IPS-NIHi11 (cell line): ENCODE data around the gene CDC27.
"Not testable (repeated sequence)": the region's sequence is repeated elsewhere in the genome, so short reads cannot be mapped to it uniquely, and the experiment has no call there.

ENCODE experiments used
- DNase-seq: peaks from one replicate; pipeline ENCODE4 v3.0.0; 2012; ENCODE audit warnings: mixed read lengths, low spot score

Gene CDC27

DNA sequence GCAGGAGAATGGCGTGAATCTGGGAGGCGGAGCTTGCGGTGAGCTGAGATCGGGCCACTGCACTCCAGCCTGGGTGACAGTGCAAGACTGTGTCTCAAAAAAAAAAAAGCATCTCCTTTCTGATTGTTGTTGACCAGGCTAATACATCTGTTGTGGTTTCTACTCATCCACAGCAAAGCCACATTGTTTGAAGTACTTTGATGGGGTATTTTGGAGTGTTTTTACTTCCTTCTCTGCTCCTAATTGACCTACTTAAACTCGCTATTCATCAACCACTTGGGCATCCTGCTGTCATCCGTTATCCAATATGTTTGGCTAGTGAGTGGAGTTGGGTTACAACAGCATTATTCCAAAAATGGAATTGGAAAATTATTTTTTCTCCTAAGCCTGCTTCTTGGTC, 3.5 kb upstream of the CDC27 start:
- no peak for DNase-seq

DNA sequence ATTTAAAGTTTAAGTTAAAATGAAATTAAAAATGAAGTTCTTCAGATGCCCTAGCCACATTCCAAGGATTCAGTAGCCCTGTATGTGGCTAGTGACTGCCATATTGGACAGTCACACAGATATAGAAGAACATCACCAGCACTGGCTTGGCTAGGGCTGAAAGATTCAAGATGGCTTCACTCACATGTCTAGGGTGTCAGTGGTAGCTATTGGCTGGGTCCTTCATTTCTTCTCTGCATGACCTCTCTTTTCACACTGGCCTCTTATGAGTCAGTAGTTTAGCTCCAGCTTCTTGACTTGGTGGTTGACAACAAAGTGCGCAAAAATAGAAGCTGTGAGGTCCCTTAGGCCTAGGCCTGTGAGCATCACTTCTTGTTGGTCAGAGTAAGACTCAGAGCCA, 1.7 kb upstream of the CDC27 start:
- no peak for DNase-seq

DNA sequence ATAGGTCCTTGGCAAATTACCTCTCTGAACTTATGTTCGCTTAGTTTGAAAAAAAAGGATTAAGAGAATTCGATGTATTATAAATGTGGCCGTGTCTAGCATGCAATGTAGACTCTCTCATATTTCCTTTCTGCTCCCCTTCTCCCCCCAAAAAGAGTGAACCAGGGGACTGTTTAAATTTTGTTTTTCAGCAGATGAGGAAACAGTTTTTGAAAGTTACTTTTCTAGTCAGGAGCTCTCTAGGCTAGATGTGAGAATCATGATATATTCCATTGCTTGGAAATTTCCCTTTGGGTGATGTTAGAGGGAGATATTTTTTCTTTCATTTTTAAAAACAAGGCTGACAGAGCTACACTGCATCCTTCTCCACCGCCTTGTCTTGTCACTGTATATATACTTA, 1.1 kb upstream of the CDC27 start:
- DNase-seq: no peak

DNA sequence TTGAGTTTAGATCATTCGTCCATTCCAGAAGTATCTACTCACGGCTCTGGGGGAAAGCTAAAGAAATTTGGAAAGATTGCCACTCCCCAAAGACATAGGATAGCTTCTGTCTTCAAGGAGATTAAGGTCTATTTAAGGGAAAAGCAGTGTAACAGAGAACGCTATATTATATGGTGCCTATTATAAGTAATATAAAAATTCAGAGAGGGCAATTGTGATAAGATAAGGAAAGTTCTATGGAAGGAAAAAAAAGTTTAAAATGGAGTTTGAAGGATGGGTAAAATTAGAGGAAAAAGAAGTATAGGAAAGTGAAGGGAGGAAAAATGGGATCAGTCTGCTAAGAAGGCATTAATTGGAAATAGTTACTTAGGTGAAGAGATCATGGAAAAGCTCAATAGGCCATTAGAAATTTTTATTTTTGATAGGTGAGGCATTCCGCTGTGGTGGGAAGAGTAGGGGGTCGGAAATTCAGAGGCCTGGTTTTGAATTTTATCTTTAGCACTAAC, 690 bp upstream of the CDC27 start:
- DNase-seq: no peak

- peak; percentile 9 for DNase-seq
Observed at GRCh38 chr17:47188271-47188875, 722 bp downstream of the CDC27 start.

DNA sequence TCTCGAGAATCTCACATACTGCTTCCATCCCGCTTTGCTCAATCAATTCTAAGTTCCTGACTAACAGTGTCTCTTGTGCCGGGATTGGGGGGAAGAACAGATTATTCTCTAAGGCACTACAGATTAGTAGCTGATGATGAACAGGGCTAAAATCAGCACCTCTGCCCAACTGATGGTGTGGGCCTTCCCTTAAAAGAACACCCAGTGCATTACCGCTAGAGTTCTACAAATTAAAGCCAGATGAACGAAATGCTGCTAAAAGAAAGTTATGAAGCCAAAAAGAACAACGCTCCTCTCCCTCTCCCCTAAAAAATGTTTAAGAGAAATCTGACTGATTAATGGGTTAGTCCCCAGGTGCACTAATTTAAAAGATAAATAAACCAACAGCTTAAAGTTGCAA, 4.4 kb downstream of the CDC27 start:
- DNase-seq: no peak

GRCh38 chr17:47180988-47181387, 8.1 kb downstream of the CDC27 start:
- DNase-seq: not testable (repeated sequence)

DNA sequence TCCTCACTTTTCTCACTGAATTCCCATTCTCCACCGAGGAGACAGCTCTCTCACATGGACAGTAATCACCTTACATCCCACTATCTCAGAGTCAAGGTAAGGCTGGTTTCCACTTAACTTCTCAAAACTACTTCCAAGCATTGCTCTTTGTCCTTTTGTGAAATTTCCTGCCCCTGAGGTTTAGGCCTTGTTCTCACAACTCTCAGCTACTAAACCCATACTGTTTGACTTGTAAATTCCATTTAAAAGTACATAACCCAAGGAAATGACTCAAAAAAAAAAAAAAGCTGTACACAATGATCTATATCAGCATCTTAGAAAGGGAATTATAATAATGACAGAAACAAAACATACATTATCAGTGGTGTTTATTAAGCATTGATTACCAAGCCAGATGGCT, 8.8 kb downstream of the CDC27 start:
- DNase-seq: no peak

DNA sequence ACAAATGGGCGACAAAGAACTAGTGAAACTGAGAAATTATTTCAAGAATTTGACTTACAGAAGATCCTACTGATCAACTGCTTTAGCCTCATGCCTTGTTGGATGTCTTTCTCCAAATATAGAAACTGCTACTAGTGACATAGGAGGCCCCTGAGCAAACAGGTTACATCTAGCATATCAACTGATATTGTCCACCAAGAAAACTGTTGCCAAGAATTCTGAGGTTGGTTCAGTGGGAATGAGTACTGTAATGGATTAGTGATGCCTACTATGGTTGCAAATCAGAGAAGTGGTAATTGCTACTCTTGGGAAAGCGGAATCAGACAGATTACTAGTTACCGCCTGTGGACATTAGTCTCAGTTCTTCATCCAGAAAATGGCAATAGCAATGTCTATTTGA, 10.0 kb downstream of the CDC27 start:
- no peak for DNase-seq

GRCh38 chr17:47177261-47177660, 11.8 kb downstream of the CDC27 start:
- no peak for DNase-seq

DNA sequence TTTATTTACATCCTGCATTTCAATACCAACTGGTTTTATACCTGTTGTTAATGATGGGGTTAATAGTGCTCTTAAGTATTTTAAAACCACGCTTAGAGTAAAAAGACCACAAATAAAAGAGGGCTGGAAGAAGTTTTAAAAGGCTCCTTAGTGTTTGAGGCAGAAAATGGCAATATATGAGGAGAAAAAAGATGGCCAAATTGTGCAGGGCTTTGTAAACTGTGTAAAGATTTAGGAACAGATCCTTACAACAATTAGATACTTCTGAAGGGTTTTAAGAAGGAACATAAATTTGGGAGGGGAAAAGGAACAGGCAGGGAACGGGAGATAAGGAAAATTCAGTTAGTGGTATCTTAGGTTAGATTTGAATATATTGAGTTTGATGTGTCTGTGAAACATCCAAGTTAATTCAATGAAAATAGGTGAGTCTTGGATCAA, 12.7 kb downstream of the CDC27 start:
- DNase-seq: no peak

GRCh38 chr17:47174823-47175222, 14.3 kb downstream of the CDC27 start:
- DNase-seq: not testable (repeated sequence)

- no peak for DNase-seq
Observed at GRCh38 chr17:47172696-47173565, 16.2 kb downstream of the CDC27 start.

DNA sequence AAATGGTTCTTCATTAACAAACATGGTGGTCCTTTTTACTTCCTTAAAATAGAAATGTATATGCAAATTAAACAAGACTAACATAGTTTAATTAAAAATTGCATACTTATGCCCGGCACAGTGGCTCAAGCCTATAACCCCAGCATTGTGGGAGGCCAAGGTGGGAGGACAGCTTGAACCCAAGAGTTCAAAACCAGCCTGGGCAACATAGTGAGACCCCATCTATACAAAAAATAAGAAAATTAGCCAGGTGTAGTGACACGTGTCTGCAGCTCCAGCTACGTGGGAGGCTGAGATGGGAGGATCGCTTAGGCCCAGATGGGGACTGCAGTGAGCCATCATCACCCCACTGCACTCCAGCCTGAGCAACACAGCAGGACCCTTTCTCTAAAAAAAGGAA, 18.4 kb downstream of the CDC27 start:
- no peak for DNase-seq

DNA sequence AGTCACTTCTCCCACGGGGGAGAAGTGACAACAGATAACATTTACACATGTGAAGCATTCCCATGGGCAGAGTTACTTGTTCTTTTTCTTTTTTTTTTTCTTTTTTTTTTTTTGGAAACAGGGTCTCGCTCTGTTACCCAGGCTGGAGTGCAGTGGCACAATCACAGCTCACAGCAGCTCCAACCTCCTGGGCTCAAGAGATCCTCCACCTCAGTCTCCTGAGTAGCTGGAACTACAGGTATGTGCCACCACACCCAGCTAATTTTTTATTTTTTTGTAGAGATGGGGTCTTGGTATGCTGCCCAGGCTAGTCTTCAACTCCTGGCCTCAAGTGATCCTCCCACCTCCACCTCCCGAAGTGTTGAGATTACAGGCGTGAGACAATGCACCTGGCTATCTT, 20.2 kb downstream of the CDC27 start:
- not testable (repeated sequence) for DNase-seq

DNA sequence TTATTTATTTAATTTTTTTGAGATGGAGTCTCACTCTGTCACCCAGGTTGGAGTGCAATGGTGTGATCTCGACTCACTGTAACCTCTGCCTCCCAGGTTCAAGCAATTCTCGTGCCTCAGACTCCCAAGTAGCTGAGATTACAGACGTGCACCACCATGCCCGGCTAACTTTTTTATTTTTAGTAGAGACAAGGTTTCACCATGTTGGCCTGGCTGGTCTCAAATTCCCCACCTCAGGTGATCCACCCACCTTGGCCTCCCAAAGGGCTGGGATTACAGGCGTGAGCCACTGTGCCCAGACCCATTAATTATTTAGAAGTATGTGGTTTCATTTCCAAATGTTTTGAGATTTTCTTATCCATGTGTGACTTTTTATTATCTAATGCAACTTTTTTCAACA, 22.2 kb downstream of the CDC27 start:
- not testable (repeated sequence) for DNase-seq

- DNase-seq: no peak
Observed at GRCh38 chr17:47165137-47165536, 24.0 kb downstream of the CDC27 start.

DNA sequence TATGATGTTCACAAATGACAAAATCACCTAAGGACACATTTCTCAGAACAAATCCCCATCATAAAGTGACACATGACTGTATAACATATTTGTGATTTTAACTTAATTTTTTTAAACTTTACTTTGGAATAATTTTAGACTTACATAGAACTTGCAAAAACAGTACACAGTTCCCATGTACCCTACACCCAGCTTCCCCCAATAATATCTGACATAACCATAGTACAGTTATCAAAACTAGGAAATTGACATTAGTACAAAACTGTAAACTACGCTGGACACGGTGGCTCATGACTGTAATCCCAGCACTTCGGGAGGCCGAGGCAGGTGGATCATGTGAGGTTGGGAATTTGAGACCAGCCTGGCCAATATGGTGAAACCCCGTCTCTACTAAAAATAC, 24.8 kb downstream of the CDC27 start:
- DNase-seq: no peak

DNA sequence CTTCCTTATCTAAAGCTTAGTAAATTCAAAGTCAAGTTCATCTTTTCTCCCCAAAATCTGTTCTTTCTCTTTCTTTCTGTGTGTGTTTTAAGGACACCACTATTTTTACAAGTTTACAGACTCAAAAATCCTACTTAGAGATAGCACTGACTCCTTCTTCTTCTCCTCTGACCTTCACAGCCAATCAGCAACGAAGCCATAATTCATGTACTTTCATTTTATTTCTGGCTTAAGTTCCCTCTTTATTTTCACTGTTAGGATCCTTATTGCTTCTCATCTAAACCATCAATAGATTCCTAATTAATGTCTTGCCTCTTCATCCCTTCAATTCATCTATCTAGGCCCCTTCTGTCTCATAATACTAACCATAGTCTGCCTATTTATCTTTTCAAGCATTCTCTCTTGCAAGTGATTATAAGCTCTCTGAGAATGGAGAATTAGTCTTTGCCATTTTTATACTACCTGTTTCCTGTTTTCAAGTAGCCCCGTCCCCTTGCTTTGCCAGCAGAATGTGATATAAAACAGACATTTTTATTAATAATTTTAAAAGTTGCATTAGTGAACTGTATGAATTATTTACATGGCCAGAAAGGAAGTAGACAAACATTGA, 27.0 kb downstream of the CDC27 start:
- no peak for DNase-seq

- no peak for DNase-seq
Observed at GRCh38 chr17:47159315-47159714, 29.8 kb downstream of the CDC27 start.

GRCh38 chr17:47145351-47145750, 43.7 kb downstream of the CDC27 start:
- DNase-seq: peak; percentile 5

GRCh38 chr17:47135235-47135634, 53.9 kb downstream of the CDC27 start:
- no peak for DNase-seq

DNA sequence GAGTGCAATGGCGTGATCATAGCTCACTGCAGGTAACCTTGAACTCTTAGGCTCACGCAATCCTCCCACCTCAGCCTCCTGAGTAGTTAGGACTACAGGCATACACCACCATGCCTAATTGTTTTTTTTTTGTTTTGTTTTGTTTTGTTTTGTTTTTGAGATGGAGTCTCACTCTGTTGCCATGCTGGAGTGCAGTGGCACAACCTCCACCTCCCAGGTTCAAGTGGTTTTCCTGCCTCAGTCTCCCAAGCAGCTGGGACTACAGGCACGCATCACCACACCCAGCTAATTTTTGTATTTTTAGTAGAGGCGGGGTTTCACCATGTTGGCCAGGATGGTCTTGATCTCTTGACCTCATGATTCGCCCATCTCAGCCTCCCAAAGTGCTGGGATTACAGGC, 54.7 kb downstream of the CDC27 start:
- DNase-seq: not testable (repeated sequence)
